ENCODE results near the gene PTPRM.

DNA sequence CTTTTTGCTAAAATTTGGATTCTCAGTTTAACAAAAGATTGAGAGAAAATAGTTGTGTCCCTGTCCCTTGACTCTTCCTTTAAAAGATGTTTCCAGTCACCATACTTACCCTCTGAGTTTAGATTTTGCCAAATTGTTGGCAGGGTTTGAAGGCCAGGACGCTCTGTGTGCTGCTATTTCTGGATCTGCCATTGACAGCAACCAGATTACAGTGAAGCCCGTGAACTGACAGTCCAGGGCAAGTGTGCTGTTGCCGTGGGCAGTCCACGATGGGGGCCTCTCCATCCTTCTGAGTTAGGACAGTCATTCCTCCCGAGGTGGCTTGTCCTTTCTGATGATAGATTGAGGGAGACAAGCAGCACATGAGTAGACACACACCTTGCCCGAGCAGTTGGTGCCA lies 89.9 kb downstream of the PTPRM start:
- TF ChIP-seq, protein P1, sequence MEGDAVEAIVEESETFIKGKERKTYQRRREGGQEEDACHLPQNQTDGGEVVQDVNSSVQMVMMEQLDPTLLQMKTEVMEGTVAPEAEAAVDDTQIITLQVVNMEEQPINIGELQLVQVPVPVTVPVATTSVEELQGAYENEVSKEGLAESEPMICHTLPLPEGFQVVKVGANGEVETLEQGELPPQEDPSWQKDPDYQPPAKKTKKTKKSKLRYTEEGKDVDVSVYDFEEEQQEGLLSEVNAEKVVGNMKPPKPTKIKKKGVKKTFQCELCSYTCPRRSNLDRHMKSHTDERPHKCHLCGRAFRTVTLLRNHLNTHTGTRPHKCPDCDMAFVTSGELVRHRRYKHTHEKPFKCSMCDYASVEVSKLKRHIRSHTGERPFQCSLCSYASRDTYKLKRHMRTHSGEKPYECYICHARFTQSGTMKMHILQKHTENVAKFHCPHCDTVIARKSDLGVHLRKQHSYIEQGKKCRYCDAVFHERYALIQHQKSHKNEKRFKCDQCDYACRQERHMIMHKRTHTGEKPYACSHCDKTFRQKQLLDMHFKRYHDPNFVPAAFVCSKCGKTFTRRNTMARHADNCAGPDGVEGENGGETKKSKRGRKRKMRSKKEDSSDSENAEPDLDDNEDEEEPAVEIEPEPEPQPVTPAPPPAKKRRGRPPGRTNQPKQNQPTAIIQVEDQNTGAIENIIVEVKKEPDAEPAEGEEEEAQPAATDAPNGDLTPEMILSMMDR (IDR thresholded peaks at IDR 0.05) = no peak
- TF ChIP-seq POLR2A (IDR thresholded peaks at IDR 0.05) = no peak
